HG03442 (cell line): ENCODE data around the gene EGR2.
"Not testable (repeated sequence)": the region's sequence is repeated elsewhere in the genome, so short reads cannot be mapped to it uniquely, and the experiment has no call there.

ENCODE experiments used
- ATAC-seq: cut with Tn5 transposase; IDR thresholded peaks from one replicate; pipeline ENCODE4 v1.9.1; 2021; ENCODE audit warnings: mild to moderate bottlenecking, moderate library complexity; ENCODE audit not compliant: unreplicated experiment

The EGR2 gene

GRCh38 chr10:62795762-62796161, 20.4 kb downstream of the EGR2 start:
- no peak for ATAC-seq

DNA sequence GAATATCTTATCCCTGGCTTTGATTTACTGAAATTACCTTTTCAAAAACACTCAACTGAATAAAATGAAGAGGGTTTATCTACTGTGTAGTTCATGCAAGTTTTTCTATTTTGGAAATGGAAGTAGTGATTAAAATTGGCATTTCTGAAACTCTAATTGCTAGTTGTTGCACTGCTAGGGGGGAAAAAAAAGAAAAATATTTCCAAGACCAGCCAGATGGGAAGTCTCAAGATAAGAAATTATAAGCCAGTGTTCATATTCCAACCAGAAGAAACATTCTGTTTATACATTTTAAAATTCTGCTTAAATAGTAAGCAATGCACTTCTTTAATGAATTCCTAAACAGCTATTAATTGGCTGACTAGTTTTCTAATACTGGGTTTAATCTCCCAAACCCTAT, 21.1 kb downstream of the EGR2 start:
- no peak for ATAC-seq

- no peak for ATAC-seq
Measured at GRCh38 chr10:62794306-62794705, 21.9 kb downstream of the EGR2 start.

GRCh38 chr10:62792261-62792660, 23.9 kb downstream of the EGR2 start:
- ATAC-seq: no peak

GRCh38 chr10:62790571-62790970, 25.6 kb downstream of the EGR2 start:
- ATAC-seq: no peak

GRCh38 chr10:62790019-62790555, 26.1 kb downstream of the EGR2 start:
- no peak for ATAC-seq

DNA sequence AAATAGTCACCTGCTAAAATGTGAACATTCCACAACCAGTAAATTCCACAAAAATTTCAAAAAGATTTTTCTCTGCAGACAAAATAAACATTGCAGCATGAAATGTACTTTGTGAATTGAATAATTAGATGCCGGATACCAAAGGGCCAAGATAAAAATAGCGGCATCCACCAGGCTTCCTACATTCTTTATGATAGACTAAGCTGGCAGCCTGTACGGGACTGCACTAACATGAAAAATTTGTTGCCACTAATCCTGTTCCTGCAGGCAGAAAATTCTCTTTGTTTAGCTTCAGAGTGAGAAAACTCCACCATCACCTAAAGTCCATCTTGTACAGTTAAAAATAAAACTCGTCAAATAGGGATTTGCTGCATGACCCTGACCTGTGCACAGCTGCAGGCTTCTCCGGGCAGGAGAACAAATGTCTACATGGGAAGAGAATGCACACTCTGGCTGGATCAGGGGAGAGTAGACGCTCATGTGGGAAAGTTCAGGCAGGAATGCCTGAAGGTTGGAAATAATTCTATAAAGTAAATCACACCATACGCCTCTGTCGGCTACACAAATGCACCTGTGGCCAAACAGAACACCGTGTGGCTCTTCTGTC, 27.2 kb downstream of the EGR2 start:
- ATAC-seq: no peak

DNA sequence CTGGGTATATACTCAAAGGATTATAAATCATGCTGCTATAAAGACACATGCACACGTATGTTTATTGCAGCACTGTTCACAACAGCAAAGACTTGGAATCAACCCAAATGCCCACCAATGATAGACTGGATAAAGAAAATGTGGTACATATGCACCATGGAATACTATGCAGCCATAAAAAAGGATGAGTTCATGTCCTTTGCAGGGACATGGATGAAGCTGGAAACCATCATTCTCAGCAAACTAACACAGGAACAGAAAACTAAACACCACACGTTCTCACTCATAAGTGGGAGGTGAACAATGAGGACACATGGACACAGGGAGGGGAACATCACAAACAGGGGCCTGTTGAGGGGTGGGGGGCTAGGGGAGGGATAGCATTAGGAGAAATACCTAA, 27.9 kb downstream of the EGR2 start:
- not testable (repeated sequence) for ATAC-seq

DNA sequence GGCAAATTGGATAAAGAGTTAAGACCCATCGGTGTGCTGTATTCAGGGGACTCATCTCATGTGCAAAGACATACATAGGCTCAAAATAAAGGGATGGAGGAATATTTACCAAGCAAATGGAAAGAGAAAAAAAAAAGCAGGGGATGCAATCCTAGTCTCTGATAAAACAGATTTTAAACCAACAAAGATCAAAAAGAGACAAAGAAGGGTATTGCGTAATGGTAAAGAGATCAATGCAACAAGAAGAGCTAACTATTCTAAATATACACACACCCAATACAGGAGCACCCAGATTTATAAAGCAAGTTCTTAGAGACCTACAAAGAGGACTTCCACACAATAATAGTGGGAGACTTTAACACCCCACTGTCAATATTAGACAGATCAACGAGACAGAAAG, 31.6 kb downstream of the EGR2 start:
- not testable (repeated sequence) for ATAC-seq

- ATAC-seq: peak; percentile 94
Measured at GRCh38 chr10:62779487-62780248, 36.5 kb downstream of the EGR2 start.

- ATAC-seq: peak; percentile 45
Measured at GRCh38 chr10:62778125-62778524, 38.0 kb downstream of the EGR2 start.

DNA sequence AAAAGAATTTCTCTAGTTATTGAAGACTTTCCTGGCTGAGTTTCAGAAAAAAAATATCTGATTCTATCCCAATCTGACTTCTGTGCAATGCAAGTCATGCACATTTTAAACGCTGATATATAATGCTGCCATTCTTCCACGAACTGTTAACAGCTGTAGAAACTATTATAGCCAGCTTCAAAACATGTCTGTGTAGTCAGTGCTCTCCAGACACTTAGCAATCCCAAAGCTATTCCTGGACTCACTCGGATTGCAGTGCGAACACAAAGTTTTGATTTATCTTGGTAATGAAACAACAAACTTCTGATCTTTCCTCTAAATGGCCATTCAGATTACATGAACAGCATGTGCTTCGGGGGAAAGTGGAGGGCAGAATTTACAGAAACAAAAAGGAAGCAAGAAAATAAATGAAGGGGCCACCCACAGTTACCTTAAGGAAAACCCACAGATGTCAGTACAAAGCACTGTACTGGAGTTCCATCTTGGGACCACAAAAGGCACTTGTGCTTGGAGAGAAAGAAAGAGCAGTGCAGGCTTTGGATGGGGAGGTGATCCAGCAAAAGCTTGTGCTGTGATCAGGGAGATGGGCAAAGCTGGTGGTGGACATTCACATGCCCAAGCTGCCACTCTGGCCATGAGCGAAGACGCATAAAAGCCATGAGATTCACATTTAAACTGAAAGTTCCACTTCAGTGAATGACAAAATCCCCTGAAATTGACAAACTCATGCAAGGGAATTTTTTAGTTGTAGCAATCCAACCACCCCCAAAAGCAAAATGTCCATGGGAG, 43.8 kb downstream of the EGR2 start:
- no peak for ATAC-seq

DNA sequence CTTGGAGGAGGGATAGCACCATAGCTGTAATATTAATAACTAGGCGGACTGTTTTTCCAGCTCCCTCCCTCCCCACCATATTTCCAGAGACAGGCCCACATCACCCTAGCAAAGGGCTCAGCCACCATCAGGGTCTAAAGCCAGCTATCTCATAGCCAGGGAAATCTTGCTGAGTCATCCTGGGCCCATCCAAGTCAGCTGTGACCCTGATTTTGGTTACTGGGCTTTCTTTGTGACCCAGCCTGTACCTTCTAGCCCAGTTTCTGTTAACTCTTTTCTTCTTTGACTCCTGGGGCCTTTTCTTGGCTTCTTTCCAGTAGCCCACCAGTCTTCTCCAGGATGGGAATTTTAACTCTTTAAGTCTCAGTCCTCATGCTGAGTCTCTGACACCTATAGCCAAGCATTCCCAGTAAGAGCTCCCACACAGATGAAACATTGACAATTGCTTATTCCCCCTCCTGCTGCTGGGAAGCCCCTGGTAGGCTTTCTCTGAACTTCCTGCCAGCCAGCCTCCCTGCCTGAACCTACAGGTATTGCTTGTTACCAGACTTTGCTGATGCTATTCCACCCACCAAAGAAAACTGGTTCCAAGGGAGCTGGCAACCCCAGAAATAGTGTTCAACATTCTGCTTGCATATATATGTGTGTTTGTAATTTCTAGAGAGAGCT, 46.5 kb downstream of the EGR2 start:
- peak; percentile 71 for ATAC-seq

- ATAC-seq: no peak
Measured at GRCh38 chr10:62766386-62766785, 49.8 kb downstream of the EGR2 start.

- no peak for ATAC-seq
Measured at GRCh38 chr10:62765726-62766125, 50.4 kb downstream of the EGR2 start.

- no peak for ATAC-seq
Measured at GRCh38 chr10:62764011-62764410, 52.2 kb downstream of the EGR2 start.

DNA sequence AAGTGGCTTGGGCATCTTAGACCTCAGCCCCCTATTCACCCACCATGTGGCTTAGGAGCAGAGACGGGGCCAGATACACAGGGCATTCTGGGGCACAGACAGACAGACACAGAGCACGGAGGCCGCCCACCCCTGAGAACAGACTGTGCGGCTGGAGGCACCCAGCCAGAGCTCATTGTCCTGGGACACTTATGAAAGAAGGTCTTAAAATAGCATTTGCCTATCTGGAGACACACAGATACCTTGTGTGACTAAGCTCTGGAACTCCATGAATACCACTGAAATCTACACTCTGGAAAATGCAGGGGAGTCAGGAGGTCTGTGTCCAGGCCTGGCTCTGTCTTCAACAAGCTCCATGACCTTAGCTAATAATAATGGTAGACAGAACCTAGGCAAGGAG, 53.0 kb downstream of the EGR2 start:
- ATAC-seq: no peak
